Fibroblast of the aortic adventitia (primary cell): ENCODE data around the gene RAB40B. TPM values are rescaled to one million over a fixed set of nuclear protein-coding genes. Genes with fewer than 3 reads are reported as not detected.

Experiments used
- DNase-seq: peaks from one replicate; pipeline ENCODE4 v3.0.0-alpha.2; 2010; ENCODE audit warnings: low read depth
- H3K4me3 ChIP-seq: 2 replicates; pipeline ENCODE4 v1.5.1; 2011; ENCODE audit warnings: low read depth, mild to moderate bottlenecking, control low read depth, low read length, moderate library complexity
- CTCF ChIP-seq: IDR thresholded peaks from 2 replicates; pipeline ENCODE4 v1.5.1; 2011; ENCODE audit warnings: mild to moderate bottlenecking, low read length, control low read depth, inconsistent platforms; ENCODE audit not compliant: insufficient read depth
- total RNA-seq: library from RNA; depleted of rRNA; stranded (reverse); fragments of >200 nt; gene quantifications from 2 replicates; pipeline ENCODE4 v1.2.3, GENCODE V29; 2012; ENCODE audit warnings: low replicate concordance

The RAB40B gene
- total RNA-seq, 1 donor = 8.4 TPM

GRCh38 chr17:82665217-82665616 is 33.3 kb downstream of the RAB40B start:
- no peak overlapping the region for H3K4me3 ChIP-seq
- TF ChIP-seq CTCF = no peak
- no peak for DNase-seq

- DNase-seq = no peak
Measured at GRCh38 chr17:82664701-82665182, 33.8 kb downstream of the RAB40B start.

GRCh38 chr17:82664276-82664575 is 34.3 kb downstream of the RAB40B start:
- H3K4me3 ChIP-seq = no peak overlapping the region
- DNase-seq = no peak

More at GRCh38 chr17:82664701-82665182, 33.8 kb downstream of the RAB40B start:
- no peak for TF ChIP-seq CTCF
- no peak overlapping the region for H3K4me3 ChIP-seq

GRCh38 chr17:82663381-82664275 is 34.9 kb downstream of the RAB40B start:
- TF ChIP-seq CTCF = no peak
- DNase-seq = no peak
- no peak overlapping the region for H3K4me3 ChIP-seq

More at GRCh38 chr17:82664276-82664575, 34.3 kb downstream of the RAB40B start:
- TF ChIP-seq CTCF = no peak

- H3K4me3 ChIP-seq = no peak overlapping the region
- no peak for TF ChIP-seq CTCF
- no peak for DNase-seq
Measured at GRCh38 chr17:82662711-82663261, 35.7 kb downstream of the RAB40B start.

GRCh38 chr17:82661717-82662683 is 36.5 kb downstream of the RAB40B start:
- no peak for TF ChIP-seq CTCF

More at GRCh38 chr17:82661717-82662683, 36.5 kb downstream of the RAB40B start:
- no peak overlapping the region for H3K4me3 ChIP-seq
- no peak for DNase-seq
